Fibroblast of lung (primary cell): Measurements from ENCODE around the gene GCC1.

Experiments
- CTCF ChIP-seq, 2 donors: IDR thresholded peaks in 1 of 2; conservative IDR thresholded peaks in 1 of 2; 1 replicate in 1 of 2; 2 replicates in 1 of 2; pipeline ENCODE4 v1.5.1; 2011 to 2012; ENCODE audit warnings: low read length in 2 of 2, control low read depth in 1 of 2, inconsistent platforms in 1 of 2, low read depth in 1 of 2, mild to moderate bottlenecking in 1 of 2
- EZH2 ChIP-seq: IDR thresholded peaks from 2 replicates; pipeline ENCODE4 v1.5.1; 2012; ENCODE audit warnings: low read length, control low read depth, mild to moderate bottlenecking; ENCODE audit errors: missing control alignments

GRCh38 chr7:127618042-127618441 is 32.6 kb upstream of the GCC1 start, which contains the start of gene PAX4:
- no peak for TF ChIP-seq CTCF (conservative IDR thresholded peaks at IDR 0.05 in 1 of 2, IDR thresholded peaks at IDR 0.05 in 1 of 2; ENCODE audit: low read depth in 1 of 2, low read length in 2 of 2)
- TF ChIP-seq EZH2 = no peak
